Heart left ventricle (tissue), 16 donors: ENCODE measurements around the gene CAMKMT. TPM values are rescaled to one million over a fixed set of nuclear protein-coding genes. Genes with fewer than 3 reads are reported as not detected.

ENCODE experiments used
- ATAC-seq, 4 donors: fragments of 200-7000 bp; cut with Tn5 transposase; one replicate each; pipeline ENCODE4 v1.9.1; 2020 to 2022; ENCODE audit warnings: moderate library complexity in 4 of 4, mild to moderate bottlenecking in 3 of 4, moderate number of reproducible peaks in 1 of 4
- DNase-seq, 5 donors: peaks; one replicate each; pipeline ENCODE4 v3.0.0-alpha.2; 2020
- H3K27ac ChIP-seq, 12 donors: fragments of 200-600 bp; sonication (generic) in 4 of 12; one replicate each; pipeline versions ENCODE4 v1.5.0 to v1.8.0; 2016 to 2022; ENCODE audit warnings: mild to moderate bottlenecking in 2 of 12
- H3K27me3 ChIP-seq, 9 donors: fragments of 200-600 bp; sonication (generic) in 2 of 9; one replicate each; pipeline versions ENCODE4 v1.5.1 to v1.8.0; 2016 to 2022; ENCODE audit warnings: mild to moderate bottlenecking in 3 of 9
- H3K36me3 ChIP-seq, 9 donors: fragments of 200-600 bp; sonication (generic) in 2 of 9; one replicate each; pipeline versions ENCODE4 v1.5.0 to v1.8.0; 2018 to 2022; ENCODE audit warnings: mild to moderate bottlenecking in 2 of 9
- H3K4me1 ChIP-seq, 12 donors: fragments of 200-600 bp; sonication (generic) in 4 of 12; one replicate each; pipeline versions ENCODE4 v1.5.0 to v1.8.0; 2016 to 2022; ENCODE audit warnings: mild to moderate bottlenecking in 3 of 12
- H3K4me3 ChIP-seq, 12 donors: fragments of 200-600 bp; sonication (generic) in 4 of 12; one replicate each; pipeline versions ENCODE4 v1.5.0 to v1.8.0; 2017 to 2022; ENCODE audit warnings: mild to moderate bottlenecking in 9 of 12, moderate library complexity in 4 of 12
- H3K9me3 ChIP-seq, 12 donors: fragments of 200-600 bp; sonication (generic) in 4 of 12; one replicate each; pipeline versions ENCODE4 v1.5.0 to v1.8.0; 2016 to 2022; ENCODE audit warnings: mild to moderate bottlenecking in 1 of 12
- CTCF ChIP-seq, 12 donors: fragments of 200-600 bp; sonication (generic) in 4 of 12; IDR thresholded peaks; one replicate each; pipeline versions ENCODE4 v1.5.0 to v1.8.0; 2018 to 2022; ENCODE audit warnings: antibody characterized with exemption in 12 of 12, mild to moderate bottlenecking in 5 of 12
- POLR2A ChIP-seq, 2 donors: fragments of 450-650 bp; IDR thresholded peaks; one replicate each; pipeline ENCODE4 v1.6.1; 2017; ENCODE audit warnings: antibody characterized with exemption in 2 of 2, mild to moderate bottlenecking in 2 of 2, moderate library complexity in 2 of 2
- WGBS, 4 donors: extraction: QIAGEN DNeasy Blood & Tissue Kit in 2 of 4; methylation state at CpG; one replicate each; pipeline versions ENCODE4 v1.1.5 to v1.1.7; 2013 to 2018; 5-methylcytosine and 5-hydroxymethylcytosine counted together
- intact Hi-C, 10 donors: fragments of 100-400 bp; cut with DNase I; formaldehyde crosslinking; loops; one replicate each; pipeline versions ENCODE4 v1.11.1 to v1.14.2; 2022
- polyA plus RNA-seq, 2 donors: library from polyadenylated mRNA; stranded (reverse); fragments of 200-250 nt; gene quantifications; one replicate each; pipeline ENCODE4 v1.2.3, GENCODE V29; 2013
- total RNA-seq, 9 donors: library from RNA; depleted of rRNA in 2 of 9; stranded (reverse); fragments of >200 nt in 2 of 9; fragmentation: NEBNext Ultra II Directional in 3 of 9; extraction: Animal tissue kit (Norgen Biotek cat#: 25700) in 3 of 9; gene quantifications; one replicate each; pipeline versions ENCODE4 v1.1.0 to v1.2.4, GENCODE V29; 2016 to 2023
- donor health status: ischemic (EF 13 %, LVEDD 7.1; RV severe dilation, severe dysfunction).
- donor health status: healthy with polysubstance abuse.
- donor health status: DM: no; HTN: yes; CAD: no.
- donor health status: DM: no; HTN: no; CAD: no.
- donor health status: ischemic (EF 25% LVEDD 6.9; RV normal size, moderate dysfunction).
- donor health status: ischemic (EF 25% LVEDD 5.7; RV mildly dilated, moderate dysfunction).
- donor health status: healthy.
- donor health status: DM: yes; HTN: yes; CAD: no.
- donor health status: ischemic (EF 35%, LVEDD 5.7; RV mildly dilated, moderate dysfunction).
- donor health status: nonischemic (EF 11% LVEDD 7.7; RV severe dilation, severe dysfunction).
- donor health status: DM: yes; HTN: yes; CAD: no.
- donor health status: PGD.
- donor health status: ischemic (EF 29% LVEDD 5.4; RV normal size, mild dysfunction).
- donor health status: nonischemic (EF 23%, LVEDD 6.1; RV moderate dilation, normal function).

Gene CAMKMT
- total and polyA plus RNA-seq, 11 donors, result 2.5 to 10.1 (median 4.4) TPM

GRCh38 chr2:44822174-44822573 lies 460.4 kb downstream of the CAMKMT start:
- TF ChIP-seq CTCF (IDR thresholded peaks at IDR 0.05) (no peak), POLR2A (IDR thresholded peaks at IDR 0.05) (no peak)
- no peak overlapping the region for H3K4me3 ChIP-seq
- H3K9me3 ChIP-seq, result no peaks in the 10 kb centered on the region
- no peaks in the 10 kb centered on the region for H3K4me1 ChIP-seq
- ATAC-seq (no peak), DNase-seq (no peak)
- no peaks in the 10 kb centered on the region for H3K36me3 ChIP-seq
- intact Hi-C loops, result no loop called here
- H3K27me3 ChIP-seq, result peaks cover 0 to 35% (median 6%) of the 10 kb centered on the region in 9 donors
- H3K27ac ChIP-seq, result no peak overlapping the region
- 78 to 85% (median 82%) methylated on average over 6 of the region's 6 CpGs for WGBS, 4 donors

Other genes with a start within 250 kb of the CAMKMT start
- gene PPM1B, start 193.1 kb upstream of the CAMKMT start, total RNA-seq, result 10 to 100 TPM; 25.7 to 65.9 (median 54.1) TPM
- gene PPM1B, start 193.1 kb upstream of the CAMKMT start, polyA plus RNA-seq, result 10 to 100 TPM; 22.6 to 46.2 TPM
- gene SLC3A1, start 86.5 kb upstream of the CAMKMT start, total RNA-seq, result under 1 TPM in 3 of 9 donors, not detected in 6; 0.12 to 0.34 (median 0.27) TPM
- gene SLC3A1, start 86.5 kb upstream of the CAMKMT start, polyA plus RNA-seq, result under 1 TPM; 0.04 to 0.06 TPM
- 100 to 1,000 TPM in 2 of 9 donors, 10 to 100 TPM in 7; 62.4 to 120 (median 73.9) TPM for gene PREPL, start 453 bp upstream of the CAMKMT start, total RNA-seq
- 10 to 100 TPM; 10.7 to 30.6 TPM for gene PREPL, start 453 bp upstream of the CAMKMT start, polyA plus RNA-seq